Kidney (tissue), 14 donors: Measurements from ENCODE around the gene AZU1. TPM values are rescaled to one million over a fixed set of nuclear protein-coding genes. Genes with fewer than 3 reads are reported as not detected.

ENCODE experiments used
- DNase-seq, 5 donors: peaks; one replicate each; pipeline ENCODE4 v3.0.0-alpha.2; 2013 to 2020
- FAIRE-seq: peaks from 2 replicates; lab custom pipeline; 2012; peaks lifted over from hg19 to GRCh38; lab: Jason Lieb, UNC
- H3K27ac ChIP-seq, 2 donors: one replicate each; pipeline ENCODE4 v1.7.0; 2013; ENCODE audit warnings: low read depth in 2 of 2, low read length in 2 of 2, inconsistent platforms in 1 of 2
- H3K27me3 ChIP-seq: one replicate; pipeline ENCODE4 v1.7.1; 2013; ENCODE audit warnings: low read length, inconsistent platforms; ENCODE audit not compliant: control insufficient read depth, insufficient read depth
- H3K36me3 ChIP-seq, 3 donors: one replicate each; pipeline versions ENCODE4 v1.7.0 to v1.7.1; 2013; ENCODE audit warnings: low read length in 3 of 3, control low read depth in 1 of 3, inconsistent platforms in 1 of 3; ENCODE audit not compliant: insufficient read depth in 3 of 3, control insufficient read depth in 2 of 3
- H3K4me1 ChIP-seq, 3 donors: one replicate each; pipeline versions ENCODE4 v1.7.0 to v1.7.1; 2013; ENCODE audit warnings: low read length in 3 of 3, inconsistent platforms in 1 of 3, low read depth in 1 of 3; ENCODE audit not compliant: control insufficient read depth in 2 of 3, insufficient read depth in 2 of 3
- H3K4me3 ChIP-seq, 3 donors: one replicate each; pipeline versions ENCODE4 v1.7.0 to v1.8.1; 2013; ENCODE audit warnings: low read length in 3 of 3, control low read depth in 1 of 3, inconsistent platforms in 1 of 3
- H3K9ac ChIP-seq, 3 donors: one replicate each; pipeline versions ENCODE4 v1.7.0 to v1.7.1; 2013; ENCODE audit warnings: low read length in 3 of 3, control low read depth in 1 of 3, inconsistent platforms in 1 of 3
- H3K9me3 ChIP-seq, 3 donors: one replicate each; pipeline versions ENCODE4 v1.7.0 to v1.7.1; 2013; ENCODE audit warnings: low read length in 3 of 3, control low read depth in 1 of 3, inconsistent platforms in 1 of 3; ENCODE audit not compliant: control insufficient read depth in 2 of 3, insufficient read depth in 1 of 3
- intact Hi-C: fragments of 100-400 bp; cut with DNase I; formaldehyde crosslinking; loops from one replicate; pipeline ENCODE4 v1.11.1; 2022
- polyA plus RNA-seq: library from polyadenylated mRNA; stranded (reverse); fragments of 350-450 nt; fragmentation: Illumina TruSeq; extraction: RNeasy Lipid Tissue Mini Kit (QIAGEN cat#74804); gene quantifications from one replicate; pipeline ENCODE4 v1.2.3, GENCODE V29; 2014; ENCODE audit warnings: low read depth, low replicate concordance; ENCODE audit not compliant: insufficient read depth
- total RNA-seq: library from RNA; stranded (reverse); fragmentation: NEBNext Ultra II Directional; extraction: Animal tissue kit (Norgen Biotek cat#: 25700); gene quantifications from one replicate; pipeline ENCODE4 v1.2.1, GENCODE V29; 2021
- TF ChIP-seq, protein P1 (sequence below): IDR thresholded peaks from 3 replicates; pipeline ENCODE4 v1.5.1; 2012; ENCODE audit warnings: mild to moderate bottlenecking, moderate library complexity, borderline replicate concordance; ENCODE audit not compliant: insufficient read depth; ENCODE audit errors: extremely low read depth
- donor health status: control.
- donor health status: control.
- donor health status: control.
- donor health status: control.
- donor health status: control.
- donor health status: DM: yes; HTN: yes; CAD: no.
- donor health status: Normal renal cell carcinoma (clear cell type).

The AZU1 gene
- total and polyA plus RNA-seq, 2 donors from 2014 or later: 0.50 TPM; not detected in 1

DNA sequence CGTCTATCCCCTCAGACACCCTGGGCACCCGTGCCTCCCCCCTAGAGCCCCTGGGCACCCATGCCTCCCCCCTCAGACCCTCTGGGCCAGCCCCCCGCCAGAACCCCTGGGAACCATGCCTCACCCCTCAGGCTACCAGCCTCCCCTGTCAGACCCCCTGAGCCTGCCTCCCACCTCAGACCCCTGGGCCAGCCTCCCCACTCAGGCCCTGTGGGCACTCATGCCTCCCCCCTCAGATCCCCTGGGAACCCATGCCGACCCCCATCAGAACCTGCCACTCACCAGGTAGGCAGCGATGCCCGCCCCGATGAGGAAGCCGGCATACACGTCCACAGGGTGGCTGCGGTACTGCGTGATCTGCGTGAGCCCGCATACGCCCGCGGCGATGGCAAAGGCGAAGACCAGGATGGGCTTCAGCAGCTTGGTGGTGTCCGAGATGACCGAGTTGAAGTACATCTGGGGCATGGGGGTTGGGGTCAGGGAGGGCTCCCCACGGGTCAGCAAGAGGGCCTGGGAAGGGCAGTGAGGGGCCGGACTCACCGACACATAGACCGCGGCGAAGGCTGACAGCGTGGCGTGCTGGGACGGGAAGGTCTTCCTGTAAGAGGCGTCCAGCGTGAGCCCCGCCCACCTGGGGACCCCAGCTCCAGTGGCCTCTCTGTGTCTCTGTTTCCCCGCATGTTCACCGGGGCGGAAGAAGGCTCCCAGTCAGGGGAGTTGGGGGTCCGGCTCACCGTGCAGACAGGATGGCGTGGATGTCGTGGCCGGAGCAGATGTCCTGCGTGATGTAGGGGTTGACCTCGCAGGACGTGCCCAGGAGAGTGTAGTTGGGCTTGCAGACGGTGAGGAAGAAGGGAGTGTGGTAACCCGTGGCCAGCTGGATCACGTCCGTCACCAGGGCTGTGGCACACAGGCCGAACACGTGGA is 13.2 kb upstream of the AZU1 start:
- no peaks in the 10 kb centered on the region for H3K9me3 ChIP-seq
- intact Hi-C loops: no loop called here
- TF ChIP-seq, protein P1, sequence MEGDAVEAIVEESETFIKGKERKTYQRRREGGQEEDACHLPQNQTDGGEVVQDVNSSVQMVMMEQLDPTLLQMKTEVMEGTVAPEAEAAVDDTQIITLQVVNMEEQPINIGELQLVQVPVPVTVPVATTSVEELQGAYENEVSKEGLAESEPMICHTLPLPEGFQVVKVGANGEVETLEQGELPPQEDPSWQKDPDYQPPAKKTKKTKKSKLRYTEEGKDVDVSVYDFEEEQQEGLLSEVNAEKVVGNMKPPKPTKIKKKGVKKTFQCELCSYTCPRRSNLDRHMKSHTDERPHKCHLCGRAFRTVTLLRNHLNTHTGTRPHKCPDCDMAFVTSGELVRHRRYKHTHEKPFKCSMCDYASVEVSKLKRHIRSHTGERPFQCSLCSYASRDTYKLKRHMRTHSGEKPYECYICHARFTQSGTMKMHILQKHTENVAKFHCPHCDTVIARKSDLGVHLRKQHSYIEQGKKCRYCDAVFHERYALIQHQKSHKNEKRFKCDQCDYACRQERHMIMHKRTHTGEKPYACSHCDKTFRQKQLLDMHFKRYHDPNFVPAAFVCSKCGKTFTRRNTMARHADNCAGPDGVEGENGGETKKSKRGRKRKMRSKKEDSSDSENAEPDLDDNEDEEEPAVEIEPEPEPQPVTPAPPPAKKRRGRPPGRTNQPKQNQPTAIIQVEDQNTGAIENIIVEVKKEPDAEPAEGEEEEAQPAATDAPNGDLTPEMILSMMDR: no peak
- FAIRE-seq (no peak), DNase-seq (peak in 2 of 5 donors; percentile 58 to 69)
- H3K4me1 ChIP-seq: no peaks in the 10 kb centered on the region
- no peak overlapping the region for H3K4me3 ChIP-seq
- peaks cover 2 to 11% (median 2%) of the 10 kb centered on the region in 3 donors for H3K36me3 ChIP-seq
- H3K27ac ChIP-seq: no peak overlapping the region
- no peaks in the 10 kb centered on the region for H3K27me3 ChIP-seq
- no peak overlapping the region for H3K9ac ChIP-seq

DNA sequence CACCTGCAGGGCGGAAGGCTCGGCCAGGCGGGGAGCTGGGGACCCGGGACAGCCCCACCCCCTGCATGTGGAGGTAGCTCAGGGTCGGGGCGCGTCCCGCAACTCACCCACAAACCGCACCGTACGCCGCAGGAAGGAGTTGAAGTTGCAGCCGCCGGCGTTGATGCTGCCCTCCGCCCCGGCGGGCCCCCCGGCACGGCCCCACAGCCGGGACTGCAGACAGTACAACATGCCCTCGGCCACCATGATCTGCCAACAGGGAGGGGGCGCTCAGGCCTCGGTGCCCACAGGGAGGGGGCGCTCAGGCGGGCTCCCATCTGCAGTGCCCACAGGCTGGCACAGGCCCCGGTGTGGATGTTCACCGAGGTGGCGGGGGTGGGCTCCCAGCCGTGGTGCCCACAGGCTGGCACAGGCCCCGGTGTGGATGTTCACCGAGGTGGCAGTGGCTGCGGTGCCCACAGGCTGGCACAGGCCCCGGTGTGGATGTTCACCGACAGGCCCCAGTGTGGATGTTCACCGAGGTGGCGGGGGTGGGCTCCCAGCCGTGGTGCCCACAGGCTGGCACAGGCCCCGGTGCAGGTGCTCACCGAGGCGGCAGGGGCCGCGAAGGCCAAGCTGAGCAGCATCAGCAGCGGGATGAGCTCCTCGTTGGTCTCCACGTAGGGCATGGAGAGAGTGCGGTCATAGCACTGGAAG is 12.4 kb upstream of the AZU1 start:
- no peaks in the 10 kb centered on the region for H3K4me1 ChIP-seq
- peaks cover 0 to 3% (median 2%) of the 10 kb centered on the region in 3 donors for H3K36me3 ChIP-seq
- H3K4me3 ChIP-seq: no peak overlapping the region
- DNase-seq (peak in 1 of 5 donors; percentile 68), FAIRE-seq (no peak)
- no peaks in the 10 kb centered on the region for H3K9me3 ChIP-seq
- intact Hi-C loops: no loop called here
- H3K27me3 ChIP-seq: no peaks in the 10 kb centered on the region
- no peak overlapping the region for H3K27ac ChIP-seq
- TF ChIP-seq, protein P1: no peak
- no peak overlapping the region for H3K9ac ChIP-seq

DNA sequence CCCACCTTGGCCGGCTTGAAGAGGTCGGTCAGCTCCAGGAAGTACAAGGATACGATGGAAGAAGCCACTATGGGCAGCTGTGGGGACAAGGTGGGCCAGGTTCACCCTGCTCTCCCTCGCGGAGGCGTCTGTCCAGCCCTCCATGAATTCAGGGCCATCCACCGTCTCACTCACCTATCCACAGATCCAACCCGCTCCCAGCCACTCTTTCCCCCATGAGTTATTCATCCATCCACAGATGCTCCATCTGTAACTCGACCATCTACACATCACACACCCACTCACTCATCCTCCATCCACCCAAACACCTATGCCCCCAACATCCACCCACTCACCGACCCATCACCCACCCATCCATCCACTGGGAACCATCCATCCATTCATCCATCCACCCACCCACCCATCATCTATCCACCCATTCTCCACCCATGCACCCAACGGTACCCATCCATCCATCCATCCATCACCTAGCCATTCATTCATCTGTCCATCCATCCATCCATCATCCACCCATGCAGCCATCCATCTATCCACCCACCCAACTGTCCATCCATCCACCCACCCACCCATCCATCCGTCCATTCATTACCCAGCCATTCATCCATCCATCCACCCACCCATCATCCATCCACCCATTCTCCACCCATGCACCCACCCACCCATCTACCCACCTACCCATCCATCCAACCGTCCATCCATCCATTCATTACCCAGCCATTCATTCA is 11.7 kb upstream of the AZU1 start:
- no peaks in the 10 kb centered on the region for H3K9me3 ChIP-seq
- FAIRE-seq: no peak
- no peak overlapping the region for H3K4me3 ChIP-seq
- TF ChIP-seq, protein P1: no peak
- no peaks in the 10 kb centered on the region for H3K4me1 ChIP-seq
- H3K27ac ChIP-seq: no peak overlapping the region
- H3K27me3 ChIP-seq: no peaks in the 10 kb centered on the region
- no peak overlapping the region for H3K9ac ChIP-seq
- DNase-seq: no peak
- intact Hi-C loops: no loop called here
- peaks cover 0 to 2% (median 0%) of the 10 kb centered on the region in 3 donors for H3K36me3 ChIP-seq
